Epithelial cell of proximal tubule (primary cell): Measurements from ENCODE around the gene STAG1. TPM values are rescaled to one million over a fixed set of nuclear protein-coding genes. Genes with fewer than 3 reads are reported as not detected.
"Not testable (repeated sequence)": the region's sequence is repeated elsewhere in the genome, so short reads cannot be mapped to it uniquely, and the experiment has no call there.

ENCODE experiments used
- DNase-seq: peaks from one replicate; pipeline ENCODE4 v3.0.0-alpha.2; 2011; ENCODE audit warnings: low read depth
- H3K4me3 ChIP-seq: 2 replicates; pipeline ENCODE4 v1.5.1; 2011; ENCODE audit warnings: low read depth, mild to moderate bottlenecking, low read length
- total RNA-seq: library from RNA; depleted of rRNA; stranded (reverse); fragments of >200 nt; gene quantifications from 2 replicates; pipeline ENCODE4 v1.2.3, GENCODE V29; 2015
- TF ChIP-seq, protein P1 (sequence below): conservative IDR thresholded peaks from 2 replicates; pipeline ENCODE4 v1.5.1; 2012; ENCODE audit warnings: low read depth, mild to moderate bottlenecking, low read length

STAG1 gene
- total RNA-seq, 1 donor from 2014 or later: 16.3 TPM

DNA sequence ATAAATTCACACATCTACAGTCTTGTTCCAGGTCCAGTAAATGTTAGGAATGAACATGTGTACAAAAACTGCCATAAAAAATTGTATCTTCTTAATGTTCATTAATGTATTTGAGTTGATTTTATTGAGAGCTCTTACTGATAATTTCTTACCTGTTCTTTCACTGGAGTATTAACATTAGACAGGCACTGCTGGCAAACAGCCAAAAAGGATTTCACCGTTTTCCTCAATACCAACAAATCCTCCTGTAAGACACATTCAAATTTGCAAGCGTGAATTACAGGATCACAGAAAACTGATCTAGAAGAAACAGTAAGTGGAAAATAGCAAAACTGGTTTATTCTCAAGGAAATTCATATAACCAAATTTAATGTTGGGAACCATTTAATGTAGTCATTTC lies 374.7 kb downstream of the STAG1 start:
- TF ChIP-seq, protein P1, sequence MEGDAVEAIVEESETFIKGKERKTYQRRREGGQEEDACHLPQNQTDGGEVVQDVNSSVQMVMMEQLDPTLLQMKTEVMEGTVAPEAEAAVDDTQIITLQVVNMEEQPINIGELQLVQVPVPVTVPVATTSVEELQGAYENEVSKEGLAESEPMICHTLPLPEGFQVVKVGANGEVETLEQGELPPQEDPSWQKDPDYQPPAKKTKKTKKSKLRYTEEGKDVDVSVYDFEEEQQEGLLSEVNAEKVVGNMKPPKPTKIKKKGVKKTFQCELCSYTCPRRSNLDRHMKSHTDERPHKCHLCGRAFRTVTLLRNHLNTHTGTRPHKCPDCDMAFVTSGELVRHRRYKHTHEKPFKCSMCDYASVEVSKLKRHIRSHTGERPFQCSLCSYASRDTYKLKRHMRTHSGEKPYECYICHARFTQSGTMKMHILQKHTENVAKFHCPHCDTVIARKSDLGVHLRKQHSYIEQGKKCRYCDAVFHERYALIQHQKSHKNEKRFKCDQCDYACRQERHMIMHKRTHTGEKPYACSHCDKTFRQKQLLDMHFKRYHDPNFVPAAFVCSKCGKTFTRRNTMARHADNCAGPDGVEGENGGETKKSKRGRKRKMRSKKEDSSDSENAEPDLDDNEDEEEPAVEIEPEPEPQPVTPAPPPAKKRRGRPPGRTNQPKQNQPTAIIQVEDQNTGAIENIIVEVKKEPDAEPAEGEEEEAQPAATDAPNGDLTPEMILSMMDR: no peak
- no peak overlapping the region for H3K4me3 ChIP-seq
- no peak for DNase-seq

DNA sequence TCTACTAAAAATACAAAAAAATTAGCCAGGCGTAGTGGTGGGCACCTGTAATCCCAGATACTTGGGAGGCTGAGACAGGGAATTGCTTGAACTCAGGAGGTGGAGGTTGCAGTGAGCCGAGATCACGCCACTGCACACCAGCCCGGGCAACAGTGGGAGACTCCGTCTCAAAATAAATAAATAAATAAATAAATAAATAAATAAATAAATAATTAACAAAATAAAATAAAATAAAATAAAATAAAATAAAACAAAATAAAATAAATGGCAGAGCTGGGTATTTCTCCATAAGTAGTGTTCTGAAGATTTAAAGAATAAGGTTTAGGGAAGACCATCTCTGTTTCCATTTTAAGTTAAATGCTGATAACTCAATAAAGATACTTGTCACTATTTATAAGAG lies 376.4 kb downstream of the STAG1 start:
- DNase-seq, H3K4me3 ChIP-seq: not testable (repeated sequence)

DNA sequence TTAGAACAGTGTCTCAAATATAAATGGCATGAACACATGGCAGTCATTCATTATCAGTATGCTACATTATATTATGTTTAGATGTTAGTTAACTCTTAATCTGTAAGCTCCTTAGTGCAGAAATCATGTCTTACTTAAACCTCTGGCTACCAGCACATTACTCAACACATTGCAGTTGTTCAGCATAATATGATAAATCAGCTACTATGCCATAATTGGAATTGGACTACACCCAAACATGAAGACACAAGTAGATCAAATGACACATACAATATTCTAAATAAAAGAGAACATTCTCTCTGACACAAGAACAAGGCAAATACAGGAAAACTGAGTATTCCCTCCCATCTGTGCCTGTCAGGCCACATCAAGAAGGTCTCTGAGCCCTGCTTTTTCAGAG lies 385.9 kb downstream of the STAG1 start:
- H3K4me3 ChIP-seq: no peak overlapping the region
- TF ChIP-seq, protein P1: no peak
- no peak for DNase-seq

DNA sequence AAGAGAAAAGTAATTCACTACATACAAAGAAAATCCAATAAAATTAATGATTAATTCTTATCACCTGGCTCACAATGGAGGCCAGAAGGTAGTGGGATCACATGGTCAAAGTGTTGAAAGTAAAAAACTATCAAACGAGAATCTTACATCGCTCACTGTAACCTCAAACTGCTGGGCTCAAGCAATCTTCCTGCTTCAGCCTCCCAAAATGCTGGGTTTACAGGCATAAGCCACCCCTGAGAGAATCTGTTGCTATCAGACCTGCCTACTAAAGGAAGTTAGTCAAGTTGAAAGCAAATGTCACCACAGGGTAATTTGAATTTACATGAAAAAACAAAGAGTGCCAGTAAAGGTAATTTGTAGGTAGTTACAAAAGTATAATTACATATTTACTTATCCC lies 398.7 kb downstream of the STAG1 start:
- H3K4me3 ChIP-seq: no peak overlapping the region
- no peak for DNase-seq
- TF ChIP-seq, protein P1: no peak

DNA sequence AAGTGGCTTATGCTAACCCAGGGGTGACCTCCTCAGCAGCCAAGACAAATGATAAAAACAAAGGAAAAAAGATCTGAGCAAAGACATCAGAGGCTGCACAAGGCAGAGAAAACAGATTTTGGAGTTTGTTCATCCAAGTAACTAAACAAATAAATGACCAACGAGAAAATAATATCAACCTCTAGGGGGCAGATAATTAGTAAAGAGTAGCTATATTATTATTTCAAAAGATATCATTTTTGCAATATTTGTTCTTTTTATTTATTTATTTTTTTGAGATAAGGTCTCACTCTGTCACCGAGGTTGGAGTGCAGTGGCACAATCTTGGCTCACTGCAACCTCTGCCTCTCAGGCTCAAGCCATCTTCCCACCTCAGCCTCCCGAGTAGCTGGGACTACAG lies 400.3 kb downstream of the STAG1 start:
- DNase-seq: no peak
- H3K4me3 ChIP-seq: no peak overlapping the region
- TF ChIP-seq, protein P1: peak; percentile 15

DNA sequence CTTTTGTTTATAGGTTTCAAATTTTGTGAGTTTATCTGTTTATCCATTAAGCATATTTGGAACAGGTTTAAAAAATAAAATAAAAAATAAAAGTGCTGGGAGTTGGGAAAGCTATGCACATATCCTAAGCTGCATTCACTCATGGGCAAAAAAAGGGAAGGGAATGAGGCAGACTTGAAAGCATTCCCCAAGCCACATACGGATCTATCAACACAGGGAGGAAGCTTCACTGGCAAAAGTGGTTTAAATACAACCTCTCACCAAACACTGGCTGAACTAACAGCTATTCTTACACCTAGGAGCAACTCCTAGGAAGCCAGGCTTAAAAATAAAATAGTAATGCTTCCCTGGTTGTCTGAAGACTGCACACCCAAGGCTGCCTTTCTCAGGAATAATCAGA lies 400.8 kb downstream of the STAG1 start:
- no peak for DNase-seq
- TF ChIP-seq, protein P1: no peak
- no peak overlapping the region for H3K4me3 ChIP-seq

DNA sequence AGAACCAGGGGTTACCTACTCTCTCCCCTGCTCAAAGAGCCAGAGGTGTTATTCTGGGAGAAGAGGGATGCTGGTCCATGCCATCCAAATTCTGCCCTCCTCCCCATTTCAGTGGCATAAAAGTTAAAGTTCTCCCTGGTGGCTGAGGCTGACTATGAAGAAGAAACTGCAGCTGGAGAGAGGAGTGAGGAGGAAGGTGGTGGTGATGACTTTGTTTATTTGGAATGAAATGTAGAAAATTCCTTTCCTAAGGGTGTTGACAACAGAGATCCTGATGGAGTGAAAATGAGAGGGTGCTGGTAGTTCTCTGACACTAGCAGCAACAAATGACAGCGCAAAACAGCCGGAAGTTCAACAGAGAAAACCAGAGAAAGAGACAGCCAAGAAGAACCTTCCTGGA lies 401.6 kb downstream of the STAG1 start:
- no peak for DNase-seq
- TF ChIP-seq, protein P1: no peak
- no peak overlapping the region for H3K4me3 ChIP-seq

DNA sequence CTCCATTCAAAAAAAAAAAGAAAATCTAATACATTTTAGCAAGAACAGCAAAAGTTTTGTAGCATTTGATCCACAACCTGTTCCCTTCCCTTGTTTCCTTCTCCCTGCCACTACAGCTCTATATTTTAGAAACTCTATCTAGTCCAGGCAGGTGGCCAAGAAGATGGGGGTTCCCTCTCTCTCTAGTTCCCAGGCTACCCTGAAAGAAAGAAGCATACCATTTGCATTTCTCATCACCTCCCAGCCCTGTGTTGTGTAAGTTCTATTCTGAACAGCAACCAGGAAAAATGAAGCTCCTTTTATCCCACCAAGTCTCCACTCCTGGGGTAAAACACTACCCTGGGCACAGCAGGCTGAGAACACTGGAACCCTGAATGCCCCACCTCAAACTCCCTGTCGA lies 402.0 kb downstream of the STAG1 start:
- TF ChIP-seq, protein P1: no peak
- H3K4me3 ChIP-seq: no peak overlapping the region
- DNase-seq: peak; percentile 73
